Embryonic facial prominence (tissue), 1 donor: Measurements from ENCODE around the gene MSLN.

Source experiments
- DNase-seq: peaks from one replicate; pipeline ENCODE4 v3.0.0-alpha.2; 2016; ENCODE audit errors: extremely low spot score

MSLN gene

DNA sequence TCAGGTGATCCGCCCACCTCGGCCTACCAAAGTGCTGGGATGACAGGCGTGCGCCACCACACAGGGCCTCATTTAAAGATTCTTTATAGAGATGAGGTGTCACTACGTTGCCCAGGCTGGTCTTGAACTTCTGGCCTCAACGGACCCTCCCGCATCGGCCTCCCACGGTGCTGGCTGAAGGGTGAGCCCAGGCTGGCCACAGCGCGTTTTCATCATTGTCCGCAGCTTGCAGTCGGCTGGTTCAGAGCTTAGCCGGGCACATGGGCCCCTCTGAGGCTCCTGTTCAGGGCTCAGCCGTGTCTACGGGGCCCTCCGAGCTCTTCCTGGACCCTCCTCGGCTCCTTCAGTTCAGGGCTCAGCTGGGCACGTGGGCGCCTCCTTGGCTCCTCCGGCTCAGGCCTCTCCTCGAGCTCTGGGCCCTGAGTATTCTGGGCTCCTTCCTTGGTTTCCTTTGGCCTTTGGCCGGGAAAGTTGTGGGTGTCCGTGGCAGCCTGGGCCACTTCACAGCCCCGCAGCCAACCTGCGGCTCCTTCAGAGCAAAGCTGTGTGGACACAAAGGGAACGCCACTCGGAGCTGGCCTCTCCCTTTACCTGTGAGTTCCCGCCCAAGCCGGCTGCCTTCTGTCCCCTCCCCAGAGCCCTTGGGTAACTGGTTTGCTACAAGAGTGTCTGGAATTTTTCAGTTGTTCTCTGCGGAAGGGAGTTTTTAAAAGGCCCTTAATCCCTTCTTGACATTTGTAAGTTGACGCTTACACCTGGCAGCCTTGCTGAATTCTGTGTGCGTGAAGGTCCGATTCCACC, 1.2 kb upstream of the MSLN start:
- no peak for DNase-seq

DNA sequence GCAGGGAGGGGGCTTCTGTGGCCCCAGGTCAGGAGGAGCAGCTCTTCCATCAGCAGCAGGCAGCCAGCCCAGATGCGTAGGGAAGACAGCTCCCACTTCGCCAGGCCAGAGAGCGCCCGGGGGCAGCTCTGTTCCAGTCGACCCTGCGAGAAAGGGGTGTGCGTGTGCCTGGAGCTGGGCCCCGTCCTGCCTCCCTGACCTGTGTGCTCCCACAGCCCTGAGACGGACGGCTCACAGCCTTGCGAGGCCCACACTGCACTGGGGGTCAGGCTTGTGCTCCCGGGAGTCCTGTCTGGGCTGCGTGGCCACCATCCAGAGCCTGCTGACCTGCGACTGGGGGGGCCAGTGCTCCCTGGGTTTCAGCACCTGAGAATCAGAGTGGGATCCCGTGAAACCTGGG, 469 bp upstream of the MSLN start:
- DNase-seq, result no peak

DNA sequence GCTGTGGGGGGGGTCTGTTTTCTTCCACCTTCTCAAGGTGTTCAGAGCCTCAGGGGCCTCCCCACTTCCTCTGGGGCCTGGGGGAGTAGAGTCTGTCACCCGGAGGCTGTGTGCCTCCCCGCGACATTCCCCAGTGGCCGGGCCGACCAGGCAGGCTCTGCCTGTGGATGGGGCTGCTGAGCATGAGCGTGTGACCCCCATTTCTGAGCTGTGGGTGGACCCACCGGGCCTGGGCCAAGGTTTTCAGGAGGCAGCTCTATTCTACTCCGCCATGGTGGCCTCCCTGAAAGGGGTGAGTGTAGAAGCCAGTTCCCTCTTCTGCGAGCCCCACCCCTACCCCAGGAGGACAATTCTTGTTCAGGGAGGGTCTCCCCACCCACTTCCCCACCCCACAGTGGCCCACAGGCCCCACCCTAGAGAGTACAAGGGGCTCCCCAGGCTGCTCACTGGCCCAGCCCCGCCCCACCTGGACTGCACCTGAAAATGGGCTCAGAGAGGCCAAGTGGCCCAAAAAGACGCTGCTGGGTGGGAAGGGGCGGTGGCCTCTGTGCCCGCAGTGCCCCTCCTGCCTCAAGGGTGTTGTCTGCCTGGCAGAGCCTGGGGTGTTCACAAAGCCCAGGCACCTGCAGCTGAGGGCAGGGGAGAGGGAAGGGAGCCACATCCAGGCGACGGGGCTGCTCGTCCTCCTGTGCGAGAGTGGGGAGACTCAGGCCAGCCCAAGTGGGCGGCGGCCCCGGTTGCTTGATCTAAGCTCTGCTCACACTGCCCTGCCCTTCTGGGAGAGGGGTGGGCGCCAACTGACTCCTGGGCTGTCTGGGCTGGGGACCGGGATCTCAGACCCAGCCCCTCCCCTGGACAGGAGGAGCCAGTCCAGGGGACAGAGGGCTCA, 1.3 kb downstream of the MSLN start:
- DNase-seq, result no peak

DNA sequence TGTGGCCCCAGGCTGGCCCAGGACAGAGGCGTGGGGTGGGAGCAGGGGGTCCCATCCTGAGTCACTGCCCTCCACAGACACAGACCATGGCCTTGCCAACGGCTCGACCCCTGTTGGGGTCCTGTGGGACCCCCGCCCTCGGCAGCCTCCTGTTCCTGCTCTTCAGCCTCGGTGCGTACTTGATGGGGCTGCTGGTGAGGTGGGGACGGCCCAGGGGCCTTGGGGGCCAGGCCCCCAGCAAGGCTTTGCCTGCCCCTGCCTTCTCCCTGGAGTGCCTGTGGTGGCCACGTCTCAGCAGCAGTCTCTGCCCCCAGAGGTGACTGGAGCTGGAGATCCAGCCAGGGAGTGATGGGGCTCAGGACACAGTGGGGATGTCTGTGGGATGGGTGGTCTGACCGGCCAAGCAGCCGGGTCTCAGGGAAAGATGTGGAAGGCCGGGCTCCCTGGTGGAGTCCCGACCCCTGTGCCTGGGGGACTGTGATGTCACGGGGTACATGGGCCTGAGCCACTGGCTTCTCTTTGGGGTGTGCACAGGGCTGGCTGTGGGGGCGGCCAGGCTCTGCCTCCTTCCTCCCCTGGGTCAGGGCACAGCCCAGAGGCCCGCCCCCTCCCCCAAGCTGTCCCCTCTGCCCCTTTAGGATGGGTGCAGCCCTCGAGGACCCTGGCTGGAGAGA, 2.2 kb downstream of the MSLN start:
- no peak for DNase-seq

DNA sequence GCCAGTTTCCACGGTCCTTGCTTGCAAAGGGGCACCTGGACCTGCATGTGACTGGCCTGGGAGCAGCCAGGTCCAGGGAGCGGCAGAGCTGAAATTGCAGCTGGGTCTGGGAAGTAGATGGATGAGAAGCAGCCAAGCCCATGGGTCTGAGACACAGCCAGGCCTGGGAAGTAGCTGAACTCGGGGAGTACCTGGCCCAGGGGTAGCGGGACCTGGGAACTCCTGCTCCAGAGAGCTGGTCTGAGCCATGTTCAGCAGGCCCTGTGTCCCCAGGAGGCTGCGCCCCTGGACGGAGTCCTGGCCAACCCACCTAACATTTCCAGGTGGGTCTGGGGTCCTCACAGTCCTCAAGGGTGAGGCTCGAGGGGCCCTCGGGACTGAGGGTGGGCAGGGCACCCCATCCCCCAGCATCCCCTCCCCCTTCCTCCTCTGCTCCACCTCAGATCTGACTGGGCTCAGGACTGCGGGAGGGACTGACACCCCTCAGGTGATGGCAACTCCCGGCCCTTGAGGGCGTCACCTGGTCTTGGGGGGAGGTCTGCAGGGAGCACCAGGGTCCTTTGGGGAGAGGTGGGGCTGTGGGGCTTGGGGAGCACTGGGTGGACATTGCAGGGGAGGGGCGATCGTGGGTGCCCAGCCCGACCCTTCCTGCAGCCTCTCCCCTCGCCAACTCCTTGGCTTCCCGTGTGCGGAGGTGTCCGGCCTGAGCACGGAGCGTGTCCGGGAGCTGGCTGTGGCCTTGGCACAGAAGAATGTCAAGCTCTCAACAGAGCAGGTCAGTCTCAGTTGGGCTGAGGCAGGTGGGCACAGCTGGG, 3.0 kb downstream of the MSLN start:
- DNase-seq, result no peak

DNA sequence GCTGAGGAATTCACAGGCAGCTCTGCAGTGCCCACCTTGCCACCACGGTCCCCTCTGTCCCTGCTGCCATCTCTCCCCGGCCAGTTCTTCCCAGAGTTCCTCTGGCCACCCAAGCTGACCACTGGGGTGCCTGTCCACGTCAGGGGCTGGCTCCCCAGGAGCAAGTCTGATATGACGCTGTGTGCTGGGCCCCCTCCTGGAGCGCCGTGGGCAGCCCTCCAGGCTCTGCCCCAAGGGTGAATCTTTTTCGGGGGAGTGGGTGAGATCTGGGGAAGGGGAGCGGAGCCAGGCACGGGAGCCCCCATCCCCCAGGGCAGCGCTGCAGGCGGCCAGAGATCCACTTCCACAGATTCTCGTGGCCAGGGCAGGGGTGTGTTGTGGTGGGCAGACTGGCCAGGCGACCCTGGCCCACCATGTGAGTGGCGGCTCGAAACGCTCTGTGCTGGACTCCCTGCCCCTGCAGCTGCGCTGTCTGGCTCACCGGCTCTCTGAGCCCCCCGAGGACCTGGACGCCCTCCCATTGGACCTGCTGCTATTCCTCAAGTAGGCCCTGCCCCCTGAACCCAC, 3.7 kb downstream of the MSLN start:
- no peak for DNase-seq

DNA sequence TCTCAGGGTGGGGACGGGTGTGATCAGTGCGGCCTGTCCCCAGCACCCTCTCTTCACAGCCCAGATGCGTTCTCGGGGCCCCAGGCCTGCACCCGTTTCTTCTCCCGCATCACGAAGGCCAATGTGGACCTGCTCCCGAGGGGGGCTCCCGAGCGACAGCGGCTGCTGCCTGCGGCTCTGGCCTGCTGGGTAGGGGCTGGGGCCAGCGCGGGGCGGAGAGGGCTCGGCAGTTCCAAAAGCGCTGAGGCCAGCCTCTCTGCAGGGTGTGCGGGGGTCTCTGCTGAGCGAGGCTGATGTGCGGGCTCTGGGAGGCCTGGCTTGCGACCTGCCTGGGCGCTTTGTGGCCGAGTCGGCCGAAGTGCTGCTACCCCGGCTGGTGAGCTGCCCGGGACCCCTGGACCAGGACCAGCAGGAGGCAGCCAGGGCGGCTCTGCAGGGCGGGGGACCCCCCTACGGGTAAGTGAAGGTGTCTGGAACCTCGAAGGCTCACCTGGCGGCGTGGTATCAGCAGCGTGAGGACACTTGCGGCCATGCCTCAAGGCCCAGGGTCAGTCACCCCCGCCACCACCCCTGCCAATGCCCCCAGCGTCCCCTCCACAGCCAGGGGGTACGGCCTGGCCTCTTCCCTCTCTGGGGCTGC, 4.4 kb downstream of the MSLN start:
- DNase-seq, result no peak

DNA sequence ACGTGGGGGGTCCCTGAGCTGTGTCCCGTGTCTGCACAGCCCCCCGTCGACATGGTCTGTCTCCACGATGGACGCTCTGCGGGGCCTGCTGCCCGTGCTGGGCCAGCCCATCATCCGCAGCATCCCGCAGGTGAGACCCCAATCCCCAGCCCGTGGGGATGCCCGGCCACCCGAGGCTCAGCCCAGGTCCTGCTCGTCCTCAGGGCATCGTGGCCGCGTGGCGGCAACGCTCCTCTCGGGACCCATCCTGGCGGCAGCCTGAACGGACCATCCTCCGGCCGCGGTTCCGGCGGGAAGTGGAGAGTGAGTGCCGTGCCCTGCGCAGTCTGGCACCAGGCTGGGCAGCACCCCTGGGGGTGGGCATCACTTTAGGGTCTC, 4.9 kb downstream of the MSLN start:
- DNase-seq, result no peak

DNA sequence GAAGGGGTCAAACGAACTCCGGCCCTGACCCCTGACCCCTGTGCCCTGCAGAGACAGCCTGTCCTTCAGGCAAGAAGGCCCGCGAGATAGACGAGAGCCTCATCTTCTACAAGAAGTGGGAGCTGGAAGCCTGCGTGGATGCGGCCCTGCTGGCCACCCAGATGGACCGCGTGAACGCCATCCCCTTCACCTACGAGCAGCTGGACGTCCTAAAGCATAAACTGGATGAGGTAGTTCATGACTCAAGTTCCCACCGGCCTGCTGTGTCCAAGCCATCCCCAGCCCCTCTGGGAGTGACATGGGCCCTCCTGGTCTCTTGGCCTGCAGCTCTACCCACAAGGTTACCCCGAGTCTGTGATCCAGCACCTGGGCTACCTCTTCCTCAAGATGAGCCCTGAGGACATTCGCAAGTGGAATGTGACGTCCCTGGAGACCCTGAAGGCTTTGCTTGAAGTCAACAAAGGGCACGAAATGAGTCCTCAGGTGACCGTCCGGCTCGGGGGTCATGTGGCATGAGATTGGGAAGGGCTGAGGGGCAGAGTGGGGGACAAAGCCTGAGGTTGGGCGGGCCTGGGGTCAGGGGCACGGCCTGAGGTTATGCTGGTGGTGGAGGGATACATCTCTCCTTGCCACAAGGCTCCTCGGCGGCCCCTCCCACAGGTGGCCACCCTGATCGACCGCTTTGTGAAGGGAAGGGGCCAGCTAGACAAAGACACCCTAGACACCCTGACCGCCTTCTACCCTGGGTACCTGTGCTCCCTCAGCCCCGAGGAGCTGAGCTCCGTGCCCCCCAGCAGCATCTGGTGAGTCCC, 5.7 kb downstream of the MSLN start:
- DNase-seq, result no peak

DNA sequence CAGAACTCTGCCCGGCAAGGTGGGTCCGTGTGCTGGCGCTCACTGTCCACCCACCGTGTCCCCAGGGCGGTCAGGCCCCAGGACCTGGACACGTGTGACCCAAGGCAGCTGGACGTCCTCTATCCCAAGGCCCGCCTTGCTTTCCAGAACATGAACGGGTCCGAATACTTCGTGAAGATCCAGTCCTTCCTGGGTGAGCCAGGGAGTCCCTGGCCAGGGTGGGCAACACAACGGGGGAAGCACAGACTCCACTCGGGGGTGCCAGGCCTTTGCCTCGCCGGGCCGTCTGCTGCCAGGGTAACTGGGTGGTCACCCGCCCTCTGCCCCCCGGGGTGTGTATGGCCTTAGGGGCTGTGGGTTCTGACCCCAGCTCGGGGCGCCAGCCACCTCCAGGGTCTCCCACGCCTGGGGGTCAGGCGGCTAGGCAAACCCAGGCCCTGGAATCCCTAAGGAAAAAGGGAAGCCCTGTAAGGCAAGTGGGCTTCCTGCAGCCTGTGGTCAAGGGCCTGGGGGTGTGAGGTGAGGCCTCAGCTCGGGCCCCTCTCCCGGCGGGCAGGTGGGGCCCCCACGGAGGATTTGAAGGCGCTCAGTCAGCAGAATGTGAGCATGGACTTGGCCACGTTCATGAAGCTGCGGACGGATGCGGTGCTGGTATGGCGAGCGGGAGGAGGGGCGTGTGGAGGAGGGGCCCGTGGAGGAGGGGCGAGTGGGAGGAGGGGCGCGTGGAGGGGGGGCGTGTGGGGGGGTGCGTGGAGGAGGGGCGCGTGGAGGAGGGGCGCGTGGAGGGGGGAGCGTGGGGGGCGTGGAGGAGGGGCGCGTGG, 6.5 kb downstream of the MSLN start:
- no peak for DNase-seq

DNA sequence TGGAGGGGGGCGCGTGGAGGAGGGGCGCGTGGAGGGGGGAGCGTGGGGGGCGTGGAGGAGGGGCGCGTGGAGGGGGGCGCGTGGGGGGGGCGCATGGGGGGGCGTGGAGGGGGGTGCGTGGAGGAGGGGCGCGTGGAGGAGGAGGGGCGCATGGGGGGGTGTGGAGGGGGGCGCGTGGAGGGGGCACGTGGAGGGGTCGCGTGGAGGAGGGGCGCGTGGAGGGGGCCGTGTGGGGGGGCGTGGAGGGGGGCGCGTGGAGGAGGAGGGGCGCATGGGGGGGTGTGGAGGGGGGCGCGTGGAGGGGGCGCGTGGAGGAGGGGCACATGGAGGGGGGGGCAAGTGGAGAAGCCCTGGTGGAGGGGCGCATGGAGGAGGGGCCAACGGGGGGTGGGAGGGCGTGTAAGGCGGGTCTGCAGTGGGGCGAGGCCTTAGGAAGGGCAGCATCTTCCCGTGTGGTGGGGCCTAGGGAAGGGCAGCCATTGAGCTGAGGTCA, 7.3 kb downstream of the MSLN start:
- DNase-seq, result no peak

DNA sequence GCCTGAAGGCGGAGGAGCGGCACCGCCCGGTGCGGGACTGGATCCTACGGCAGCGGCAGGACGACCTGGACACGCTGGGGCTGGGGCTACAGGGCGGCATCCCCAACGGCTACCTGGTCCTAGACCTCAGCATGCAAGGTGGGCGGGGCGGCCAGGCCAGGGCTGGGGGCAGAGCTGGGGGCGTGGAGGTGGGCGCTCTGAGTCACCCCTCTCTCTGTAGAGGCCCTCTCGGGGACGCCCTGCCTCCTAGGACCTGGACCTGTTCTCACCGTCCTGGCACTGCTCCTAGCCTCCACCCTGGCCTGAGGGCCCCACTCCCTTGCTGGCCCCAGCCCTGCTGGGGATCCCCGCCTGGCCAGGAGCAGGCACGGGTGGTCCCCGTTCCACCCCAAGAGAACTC, 7.9 kb downstream of the MSLN start:
- no peak for DNase-seq

DNA sequence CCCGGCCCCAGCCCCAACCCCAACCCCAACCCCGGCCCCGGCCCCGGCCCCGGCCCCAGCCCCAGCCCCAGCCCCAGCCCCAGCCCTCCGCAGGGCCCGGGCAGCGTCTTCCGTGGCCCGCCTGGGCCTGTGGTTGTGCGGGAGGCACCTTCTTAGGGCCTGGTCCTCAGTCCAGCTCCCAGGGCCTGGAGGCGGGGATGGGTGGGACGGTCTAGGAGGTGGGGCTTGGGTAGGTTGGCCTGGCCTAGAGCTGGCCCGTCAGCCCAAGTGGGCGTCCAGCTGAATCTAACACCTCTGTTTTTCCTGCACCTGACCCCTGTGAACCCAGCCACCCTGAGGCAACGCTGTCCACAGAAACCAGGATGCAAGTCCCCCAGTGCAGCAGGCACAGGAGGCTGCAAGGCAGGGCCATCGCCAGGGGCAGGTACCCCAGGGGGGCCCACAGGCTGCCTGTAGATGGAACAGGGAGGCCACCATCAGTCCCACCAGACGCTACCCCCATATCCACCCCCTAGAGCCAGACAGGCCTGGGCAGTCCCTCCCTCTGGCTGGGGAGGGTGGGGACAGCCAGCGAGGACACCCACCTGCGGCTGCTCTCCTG, 8.8 kb downstream of the MSLN start:
- no peak for DNase-seq

DNA sequence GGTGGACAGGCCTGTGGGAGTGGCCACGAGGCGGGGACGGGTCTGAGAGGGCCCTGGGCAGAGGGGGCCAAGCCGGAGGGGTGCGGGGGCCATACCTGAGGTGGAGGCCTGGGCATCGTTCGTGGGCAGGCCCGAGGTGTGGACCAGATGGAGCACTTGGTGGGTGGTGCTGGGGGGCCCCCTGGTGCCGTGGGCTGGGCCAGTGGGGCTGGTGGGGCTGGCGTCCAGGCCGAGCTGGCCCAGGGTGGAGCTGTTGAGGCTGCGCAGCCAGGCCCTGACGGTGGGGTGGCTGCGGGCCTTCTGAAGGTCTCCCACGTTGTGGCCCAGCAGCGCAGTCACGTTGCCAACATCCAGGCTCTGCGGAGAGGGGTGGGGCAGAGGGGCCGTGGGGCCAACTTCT, 9.4 kb downstream of the MSLN start:
- DNase-seq, result no peak

DNA sequence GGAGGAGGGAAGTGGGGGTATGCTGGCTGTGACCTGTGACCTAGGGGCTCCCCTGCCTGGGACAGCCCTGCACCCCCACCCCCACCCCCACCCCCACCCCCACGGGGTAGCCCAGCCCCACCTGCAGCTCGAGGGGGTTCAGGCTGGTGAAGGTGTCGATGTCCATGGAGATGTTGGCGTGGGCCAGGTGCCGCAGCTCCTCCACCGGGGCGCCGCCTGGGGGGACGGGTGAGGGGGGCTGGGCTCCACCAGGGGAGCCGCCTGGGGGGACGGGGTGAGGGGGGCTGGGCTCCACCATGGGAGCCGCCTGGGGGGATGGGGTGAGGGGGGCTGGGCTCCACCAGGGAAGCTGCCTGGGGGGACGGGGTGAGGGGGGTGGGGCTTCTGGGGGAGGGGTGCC, 9.9 kb downstream of the MSLN start:
- no peak for DNase-seq

DNA sequence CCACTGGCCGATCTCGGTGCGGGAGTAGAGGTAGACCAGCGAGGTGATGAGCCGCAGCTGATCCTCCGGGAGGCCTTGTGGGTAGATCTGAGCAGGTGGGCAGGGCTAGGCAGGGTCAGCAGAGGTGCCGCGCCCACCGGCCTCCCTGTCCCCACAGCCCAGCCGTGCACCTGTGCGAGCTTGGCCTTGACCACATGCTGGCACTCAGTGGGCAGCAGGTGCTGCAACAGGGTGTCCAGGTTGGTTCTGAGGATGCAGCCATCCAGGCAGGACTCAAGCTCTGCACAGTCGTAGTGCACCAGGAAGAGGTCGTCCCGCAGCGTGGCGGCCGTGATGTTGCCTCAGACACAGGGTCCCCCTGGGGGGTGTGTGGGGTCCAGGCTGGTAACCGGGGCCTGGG, 12.4 kb downstream of the MSLN start:
- no peak for DNase-seq

DNA sequence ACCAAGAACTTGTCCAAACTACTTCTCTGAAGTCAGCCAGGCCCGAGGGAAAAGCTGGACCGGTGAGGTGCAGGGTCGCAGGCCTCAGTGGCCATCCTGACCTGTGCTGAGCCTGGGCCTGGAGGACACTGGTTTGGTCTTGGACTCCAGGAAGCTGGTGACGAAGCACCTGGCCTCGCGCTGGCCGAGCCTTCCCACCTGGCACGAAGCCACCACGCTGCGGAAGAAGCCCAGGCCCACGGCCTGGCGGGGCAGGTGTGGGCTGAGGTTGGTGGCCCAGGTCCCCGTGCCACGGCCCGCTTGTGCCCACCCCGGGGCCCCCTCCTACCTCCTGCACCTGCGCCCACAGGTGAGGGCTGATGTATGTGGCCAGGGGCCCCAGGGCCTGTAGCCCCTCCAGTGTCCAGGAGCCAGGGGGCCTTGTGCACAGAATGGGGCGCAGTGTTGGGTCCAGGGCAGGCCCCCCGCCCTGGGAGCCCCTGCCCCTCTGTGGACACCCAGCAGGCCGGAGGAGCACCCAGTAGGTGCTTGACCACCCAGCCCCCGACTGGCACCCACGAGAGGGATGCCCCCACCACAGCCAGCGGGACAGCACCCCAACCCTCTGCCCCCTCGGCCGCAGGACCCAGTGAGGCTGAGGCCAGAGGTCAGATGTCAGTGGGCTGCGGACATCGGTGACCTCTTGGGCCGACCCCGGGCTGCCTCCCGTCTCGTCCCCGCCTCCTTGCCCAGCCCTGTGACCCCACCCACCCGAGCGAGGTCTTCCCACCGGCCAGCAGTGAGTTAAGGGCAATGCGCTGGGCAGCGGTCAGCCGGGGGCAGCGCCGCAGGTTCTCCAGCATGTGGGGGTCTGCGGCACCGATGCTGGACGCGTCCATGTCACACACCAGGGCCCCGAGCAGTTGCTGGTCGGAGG, 13.8 kb downstream of the MSLN start:
- no peak for DNase-seq
